HepG2 (cell line): ENCODE data around the gene ARRDC4.

Source experiments
- ELF1 ChIP-seq: sonication (generic); formaldehyde crosslinking; IDR thresholded peaks from 2 replicates; pipeline ENCODE4 v1.4.0; 2020; ENCODE audit warnings: missing genetic modification reagents
- MAF1 ChIP-seq: sonication (generic); formaldehyde crosslinking; IDR thresholded peaks from 2 replicates; pipeline ENCODE4 v1.5.0; 2020; ENCODE audit warnings: missing genetic modification reagents, borderline replicate concordance
- ZNF724P ChIP-seq: sonication (generic); formaldehyde crosslinking; IDR thresholded peaks from 2 replicates; pipeline ENCODE4 v1.8.0; 2022; ENCODE audit warnings: missing genetic modification reagents, borderline replicate concordance
- TF ChIP-seq, protein P1 (sequence below): sonication (generic); formaldehyde crosslinking; IDR thresholded peaks from 2 replicates; pipeline ENCODE4 v1.5.0; 2020; ENCODE audit warnings: mild to moderate bottlenecking, missing genetic modification reagents, moderate library complexity

DNA sequence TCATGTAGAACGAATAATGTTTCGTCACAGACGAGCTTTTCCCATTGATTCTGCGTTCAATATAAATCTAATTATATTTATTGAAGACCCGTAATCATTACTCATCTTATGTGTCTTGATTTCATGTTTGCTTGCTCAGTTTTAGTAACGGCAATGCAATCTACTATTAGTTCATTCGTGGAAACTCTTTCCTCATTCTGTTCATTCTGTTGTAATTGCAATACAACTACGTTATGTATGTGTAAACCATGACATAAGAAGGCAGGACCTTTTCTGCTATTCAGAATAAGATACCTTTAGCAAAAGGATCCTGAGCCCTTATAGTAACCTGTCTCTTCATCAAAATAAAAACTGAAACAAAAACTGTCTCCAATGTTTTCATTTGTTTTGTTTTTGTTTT, 6.8 kb upstream of the ARRDC4 start:
- TF ChIP-seq, protein P1, sequence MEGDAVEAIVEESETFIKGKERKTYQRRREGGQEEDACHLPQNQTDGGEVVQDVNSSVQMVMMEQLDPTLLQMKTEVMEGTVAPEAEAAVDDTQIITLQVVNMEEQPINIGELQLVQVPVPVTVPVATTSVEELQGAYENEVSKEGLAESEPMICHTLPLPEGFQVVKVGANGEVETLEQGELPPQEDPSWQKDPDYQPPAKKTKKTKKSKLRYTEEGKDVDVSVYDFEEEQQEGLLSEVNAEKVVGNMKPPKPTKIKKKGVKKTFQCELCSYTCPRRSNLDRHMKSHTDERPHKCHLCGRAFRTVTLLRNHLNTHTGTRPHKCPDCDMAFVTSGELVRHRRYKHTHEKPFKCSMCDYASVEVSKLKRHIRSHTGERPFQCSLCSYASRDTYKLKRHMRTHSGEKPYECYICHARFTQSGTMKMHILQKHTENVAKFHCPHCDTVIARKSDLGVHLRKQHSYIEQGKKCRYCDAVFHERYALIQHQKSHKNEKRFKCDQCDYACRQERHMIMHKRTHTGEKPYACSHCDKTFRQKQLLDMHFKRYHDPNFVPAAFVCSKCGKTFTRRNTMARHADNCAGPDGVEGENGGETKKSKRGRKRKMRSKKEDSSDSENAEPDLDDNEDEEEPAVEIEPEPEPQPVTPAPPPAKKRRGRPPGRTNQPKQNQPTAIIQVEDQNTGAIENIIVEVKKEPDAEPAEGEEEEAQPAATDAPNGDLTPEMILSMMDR (CRISPR knock-in tag) = no peak
- TF ChIP-seq ZNF724P = no peak
- TF ChIP-seq MAF1 (CRISPR knock-in tag) = no peak
- no peak for TF ChIP-seq ELF1 (CRISPR knock-in tag)
